ENCODE results near the gene PKD2L1. TPM values are rescaled to one million over a fixed set of nuclear protein-coding genes. Genes with fewer than 3 reads are reported as not detected.

Gene PKD2L1
- total RNA-seq, 4 donors from 2014 or later = not detected

DNA sequence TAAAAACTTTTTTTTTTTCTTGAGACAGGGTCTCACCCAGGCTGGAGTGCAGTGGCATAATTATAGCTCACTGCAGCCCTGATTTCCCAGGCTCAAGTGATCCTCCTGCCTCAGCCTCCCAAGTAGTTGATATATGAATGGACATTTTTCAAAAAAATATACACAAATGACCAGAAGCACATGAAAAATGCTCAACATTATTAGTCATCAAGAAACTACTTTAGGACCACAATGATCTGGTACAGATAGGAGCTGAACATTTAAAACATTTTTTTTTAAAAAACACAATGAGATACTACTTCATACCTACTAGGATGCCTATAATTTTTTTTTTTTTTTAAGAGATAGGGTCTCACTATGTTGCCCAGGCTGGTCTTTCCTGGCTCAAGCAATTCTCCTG lies 38.7 kb upstream of the PKD2L1 start:
- TF ChIP-seq, protein P1, sequence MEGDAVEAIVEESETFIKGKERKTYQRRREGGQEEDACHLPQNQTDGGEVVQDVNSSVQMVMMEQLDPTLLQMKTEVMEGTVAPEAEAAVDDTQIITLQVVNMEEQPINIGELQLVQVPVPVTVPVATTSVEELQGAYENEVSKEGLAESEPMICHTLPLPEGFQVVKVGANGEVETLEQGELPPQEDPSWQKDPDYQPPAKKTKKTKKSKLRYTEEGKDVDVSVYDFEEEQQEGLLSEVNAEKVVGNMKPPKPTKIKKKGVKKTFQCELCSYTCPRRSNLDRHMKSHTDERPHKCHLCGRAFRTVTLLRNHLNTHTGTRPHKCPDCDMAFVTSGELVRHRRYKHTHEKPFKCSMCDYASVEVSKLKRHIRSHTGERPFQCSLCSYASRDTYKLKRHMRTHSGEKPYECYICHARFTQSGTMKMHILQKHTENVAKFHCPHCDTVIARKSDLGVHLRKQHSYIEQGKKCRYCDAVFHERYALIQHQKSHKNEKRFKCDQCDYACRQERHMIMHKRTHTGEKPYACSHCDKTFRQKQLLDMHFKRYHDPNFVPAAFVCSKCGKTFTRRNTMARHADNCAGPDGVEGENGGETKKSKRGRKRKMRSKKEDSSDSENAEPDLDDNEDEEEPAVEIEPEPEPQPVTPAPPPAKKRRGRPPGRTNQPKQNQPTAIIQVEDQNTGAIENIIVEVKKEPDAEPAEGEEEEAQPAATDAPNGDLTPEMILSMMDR (IDR thresholded peaks at IDR 0.05) = no peak
- TF ChIP-seq POLR2A (IDR thresholded peaks at IDR 0.05) = no peak
- no peaks in the 10 kb centered on the region for H3K36me3 ChIP-seq
- H3K9me3 ChIP-seq = no peaks in the 10 kb centered on the region
- H3K27me3 ChIP-seq = no peaks in the 10 kb centered on the region
- H3K27ac ChIP-seq = no peak overlapping the region
- intact Hi-C loops (cut with DNase I) = no loop called here
- peaks cover 0 to 22% of the 10 kb centered on the region in 2 donors for H3K4me1 ChIP-seq
- DNase-seq = no peak
- H3K4me3 ChIP-seq (replicated peaks in 1 of 3) = no peak overlapping the region

DNA sequence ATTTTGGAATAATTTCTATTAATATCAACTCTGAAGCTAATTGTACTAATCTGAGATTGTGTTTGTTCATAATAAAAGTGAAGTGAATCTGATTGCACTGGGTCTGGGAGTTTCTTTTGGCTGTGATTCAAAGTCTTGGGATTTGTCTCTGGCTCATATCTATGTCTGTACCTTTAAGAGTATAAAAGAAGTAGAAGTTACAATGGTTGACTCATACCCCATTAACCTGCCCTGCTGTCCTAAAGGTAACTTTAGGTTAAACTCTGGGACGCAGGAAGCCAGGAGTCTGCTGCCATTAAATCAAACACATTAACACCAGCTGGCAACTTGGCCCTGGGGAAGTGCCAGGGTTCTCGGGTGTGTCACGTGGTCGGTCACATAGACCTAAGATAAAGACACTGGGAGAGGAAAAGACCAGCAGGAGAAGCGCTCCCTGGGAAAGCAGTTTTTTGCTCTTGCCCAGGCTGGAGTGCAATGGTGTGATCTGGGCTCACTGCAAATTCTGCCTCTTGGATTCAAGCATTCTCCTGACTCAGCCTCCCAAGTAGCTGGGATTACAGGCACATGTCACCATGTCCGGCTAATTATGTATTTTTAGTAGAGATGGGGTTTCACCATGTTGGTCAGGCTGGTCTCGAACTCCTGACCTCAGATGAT lies 34.8 kb upstream of the PKD2L1 start:
- Histone ChIP-seq H3K27me3 (no peaks in the 10 kb centered on the region), H3K36me3 (no peaks in the 10 kb centered on the region), H3K9me3 (no peaks in the 10 kb centered on the region), H3K4me1 (peaks cover 0 to 11% of the 10 kb centered on the region in 2 donors), H3K4me3 (replicated peaks in 1 of 3) (no peak overlapping the region), H3K27ac (no peak overlapping the region)
- 38 to 48% methylated on average over 6 to 7 of the region's 7 CpGs for WGBS, 2 donors
- peak; percentile 62 to 65 for DNase-seq
- TF ChIP-seq, protein P1 (IDR thresholded peaks at IDR 0.05) = no peak
- no peak for TF ChIP-seq POLR2A (IDR thresholded peaks at IDR 0.05)
- intact Hi-C loops (cut with DNase I) = no loop called here

DNA sequence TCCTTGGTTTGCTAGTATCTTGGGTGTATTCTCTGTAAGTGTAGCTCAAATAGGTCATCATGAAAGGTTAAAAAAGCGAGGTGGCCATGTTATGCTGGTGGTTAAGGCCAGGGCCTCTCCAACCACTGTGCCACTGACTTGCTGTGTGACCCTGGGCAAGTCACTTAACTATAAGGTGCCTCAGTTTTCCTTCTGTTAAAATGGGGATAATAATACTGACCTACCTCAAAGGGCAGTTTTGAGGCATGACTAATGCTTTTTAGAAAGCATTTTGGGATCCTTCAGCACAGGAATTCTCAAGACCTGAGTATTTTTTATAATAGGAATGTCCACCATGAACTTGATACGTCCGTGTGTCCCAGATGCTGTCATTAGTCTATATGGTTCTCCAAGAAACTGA lies 34.1 kb upstream of the PKD2L1 start:
- 95 to 96% methylated on average over 3 of the region's 3 CpGs for WGBS, 2 donors
- H3K4me3 ChIP-seq (replicated peaks in 1 of 3) = no peak overlapping the region
- H3K27me3 ChIP-seq = no peaks in the 10 kb centered on the region
- H3K9me3 ChIP-seq = no peaks in the 10 kb centered on the region
- TF ChIP-seq, protein P1 (IDR thresholded peaks at IDR 0.05) = no peak
- no peak for TF ChIP-seq POLR2A (IDR thresholded peaks at IDR 0.05)
- H3K27ac ChIP-seq = no peak overlapping the region
- peaks cover 0 to 18% of the 10 kb centered on the region in 2 donors for H3K4me1 ChIP-seq
- DNase-seq = no peak
- intact Hi-C loops (cut with DNase I) = no loop called here
- no peaks in the 10 kb centered on the region for H3K36me3 ChIP-seq

DNA sequence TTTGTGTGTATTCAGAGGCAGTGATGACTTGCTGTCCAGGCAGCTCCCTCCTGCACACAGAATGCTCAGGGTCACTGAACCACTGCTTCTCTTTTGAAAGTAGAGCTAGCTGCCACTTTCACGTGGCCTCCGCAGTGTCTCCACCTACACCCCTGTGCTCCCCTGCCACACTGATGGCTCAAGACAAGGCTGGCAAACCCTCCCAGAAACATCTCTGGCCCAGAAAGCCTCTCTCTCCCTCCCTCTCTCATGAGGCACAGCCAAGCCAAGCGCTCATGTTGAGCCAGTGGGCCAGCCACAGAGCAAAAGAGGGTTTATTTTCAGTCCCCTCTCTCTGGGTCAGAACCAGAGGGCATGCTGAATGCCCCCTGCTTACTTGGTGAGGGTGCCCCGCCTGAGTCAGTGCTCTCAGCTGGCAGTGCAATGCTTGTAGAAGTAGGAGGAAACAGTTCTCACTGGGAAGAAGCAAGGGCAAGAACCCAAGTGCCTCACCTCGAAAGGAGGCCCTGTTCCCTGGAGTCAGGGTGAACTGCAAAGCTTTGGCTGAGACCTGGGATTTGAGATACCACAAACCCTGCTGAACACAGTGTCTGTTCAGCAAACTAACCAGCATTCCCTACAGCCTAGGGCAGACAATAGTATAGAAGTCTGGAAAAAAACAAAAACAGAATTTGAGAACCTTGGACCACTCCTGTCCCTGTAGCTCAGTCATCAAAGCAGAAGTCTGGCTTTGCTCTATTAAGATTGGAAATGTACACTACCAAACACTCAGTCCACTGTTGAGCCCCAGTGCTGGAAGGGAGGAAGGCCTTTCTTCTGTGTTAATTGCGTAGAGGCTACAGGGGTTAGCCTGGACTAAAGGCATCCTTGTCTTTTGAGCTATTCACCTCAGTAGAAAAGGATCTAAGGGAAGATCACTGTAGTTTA lies 32.8 kb upstream of the PKD2L1 start:
- Histone ChIP-seq H3K4me1 (peaks cover 0 to 21% of the 10 kb centered on the region in 2 donors), H3K9me3 (no peaks in the 10 kb centered on the region), H3K27ac (no peak overlapping the region), H3K4me3 (replicated peaks in 1 of 3) (no peak overlapping the region), H3K27me3 (no peaks in the 10 kb centered on the region), H3K36me3 (no peaks in the 10 kb centered on the region)
- TF ChIP-seq, protein P1 (IDR thresholded peaks at IDR 0.05) = no peak
- no peak for TF ChIP-seq POLR2A (IDR thresholded peaks at IDR 0.05)
- DNase-seq = no peak
- WGBS, 2 donors = 83 to 90% methylated on average over 5 of the region's 6 CpGs
- intact Hi-C loops (cut with DNase I) = no loop called here

DNA sequence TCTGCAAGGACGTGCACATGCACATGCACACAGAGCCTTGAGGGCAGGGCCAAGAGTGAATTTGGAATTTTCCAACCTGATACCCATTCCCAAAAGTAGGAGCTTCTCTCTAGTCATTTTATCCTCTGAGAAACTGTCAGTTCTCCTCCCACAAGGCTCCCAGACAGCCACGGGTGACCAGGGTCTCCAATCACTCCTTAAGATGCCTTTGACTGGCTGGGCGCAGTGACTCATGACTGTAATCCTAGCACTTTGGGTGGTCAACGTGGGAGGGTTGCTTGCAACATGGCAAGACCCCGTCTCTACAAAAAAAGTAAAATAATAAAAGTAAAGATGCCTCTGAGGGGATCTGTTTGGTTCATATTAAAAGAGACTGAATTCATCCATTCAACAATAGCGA lies 30.2 kb upstream of the PKD2L1 start:
- no peak overlapping the region for H3K27ac ChIP-seq
- peaks cover 0 to 20% of the 10 kb centered on the region in 2 donors for H3K4me1 ChIP-seq
- intact Hi-C loops (cut with DNase I) = no loop called here
- no peak overlapping the region for H3K4me3 ChIP-seq (replicated peaks in 1 of 3)
- no peak for DNase-seq
- 66 to 68% methylated on average over 6 of the region's 6 CpGs for WGBS, 2 donors
- H3K36me3 ChIP-seq = no peaks in the 10 kb centered on the region
- no peak for TF ChIP-seq POLR2A (IDR thresholded peaks at IDR 0.05)
- TF ChIP-seq, protein P1 (IDR thresholded peaks at IDR 0.05) = no peak
- H3K9me3 ChIP-seq = no peaks in the 10 kb centered on the region
- no peaks in the 10 kb centered on the region for H3K27me3 ChIP-seq

Data from thyroid gland (tissue), 4 donors.